Body of pancreas (tissue), 4 donors: ENCODE measurements around the gene NPHP4. TPM values are rescaled to one million over a fixed set of nuclear protein-coding genes. Genes with fewer than 3 reads are reported as not detected.

Experiments
- ATAC-seq: fragments of 150-250 bp; one replicate; pipeline ENCODE4 v1.9.1; 2016
- DNase-seq, 4 donors: peaks; one replicate each; pipeline ENCODE4 v3.0.0-alpha.2; 2019
- H3K27ac ChIP-seq, 4 donors: fragments of 200-600 bp; sonication (generic); 1 replicate in 3 of 4; 2 replicates in 1 of 4; pipeline versions ENCODE4 v1.5.1 to v1.6.1; 2016 to 2019; ENCODE audit warnings: mild to moderate bottlenecking in 1 of 4, mixed read lengths in 1 of 4, moderate library complexity in 1 of 4
- H3K27me3 ChIP-seq, 2 donors: fragments of 200-600 bp; sonication (generic); one replicate each; pipeline ENCODE4 v1.6.0; 2016; ENCODE audit warnings: mild to moderate bottlenecking in 1 of 2
- H3K36me3 ChIP-seq, 2 donors: fragments of 200-600 bp; sonication (generic); replicated peaks in 1 of 2; 2 replicates each; pipeline ENCODE4 v1.5.1; 2016; ENCODE audit warnings: low read depth in 2 of 2; ENCODE audit not compliant: insufficient read depth in 1 of 2
- H3K4me1 ChIP-seq: fragments of 200-600 bp; sonication (generic); one replicate; pipeline ENCODE4 v1.6.0; 2016
- H3K4me3 ChIP-seq, 2 donors: fragments of 200-600 bp; sonication (generic); 1 replicate in 1 of 2; 2 replicates in 1 of 2; pipeline ENCODE4 v1.5.1; 2016 to 2019
- H3K9me3 ChIP-seq, 3 donors: fragments of 200-600 bp; sonication (generic); 1 replicate in 2 of 3; 2 replicates in 1 of 3; pipeline ENCODE4 v1.5.1; 2016
- CTCF ChIP-seq, 7 experiments: fragments of 450-650 bp in 4 of 7; fragments of 200-600 bp in 3 of 7; sonication (generic) in 3 of 7; IDR thresholded peaks; one replicate each; pipeline ENCODE4 v1.5.1; 2016 to 2019; ENCODE audit warnings: antibody characterized with exemption in 7 of 7
- POLR2A ChIP-seq, 3 donors: fragments of 450-650 bp; IDR thresholded peaks; one replicate each; pipeline ENCODE4 v1.6.1; 2016; ENCODE audit warnings: antibody characterized with exemption in 3 of 3, mild to moderate bottlenecking in 2 of 3
- WGBS, 2 donors: methylation state at CpG; one replicate each; pipeline ENCODE4 v1.1.5; 2017; 5-methylcytosine and 5-hydroxymethylcytosine counted together
- intact Hi-C: fragments of 100-400 bp; cut with DNase I; formaldehyde crosslinking; loops from one replicate; pipeline ENCODE4 v1.15.1; 2023
- total RNA-seq, 2 donors: library from RNA; depleted of rRNA; stranded (reverse); fragments of >200 nt; gene quantifications; one replicate each; pipeline ENCODE4 v1.1.0, GENCODE V29; 2016

The NPHP4 gene
- total RNA-seq, 2 donors from 2014 or later, result 10.4 to 48.5 TPM

GRCh38 chr1:5954964-5955363 lies 37.3 kb downstream of the NPHP4 start:
- DNase-seq, result no peak
- WGBS, 2 donors, result 84 to 88% methylated on average over 5 of the region's 5 CpGs

GRCh38 chr1:5953386-5953785 lies 38.8 kb downstream of the NPHP4 start:
- no peak for TF ChIP-seq CTCF (IDR thresholded peaks at IDR 0.05)
- no peak for TF ChIP-seq POLR2A (IDR thresholded peaks at IDR 0.05)
- no peak overlapping the region for H3K4me3 ChIP-seq
- DNase-seq (no peak), ATAC-seq (no peak)
- 91 to 98% methylated on average over 10 to 11 of the region's 11 CpGs for WGBS, 2 donors
- no peaks in the 10 kb centered on the region for H3K27me3 ChIP-seq
- H3K4me1 ChIP-seq, result no peaks in the 10 kb centered on the region
- no peaks in the 10 kb centered on the region for H3K9me3 ChIP-seq
- no peaks in the 10 kb centered on the region for H3K36me3 ChIP-seq
- no peak overlapping the region for H3K27ac ChIP-seq
- intact Hi-C loops, result no loop called here

More at GRCh38 chr1:5954964-5955363, 37.3 kb downstream of the NPHP4 start:
- H3K36me3 ChIP-seq, result no peaks in the 10 kb centered on the region
- ATAC-seq, result no peak
- no peaks in the 10 kb centered on the region for H3K4me1 ChIP-seq
- no peak for TF ChIP-seq CTCF (IDR thresholded peaks at IDR 0.05)
- no peaks in the 10 kb centered on the region for H3K27me3 ChIP-seq
- H3K4me3 ChIP-seq, result no peak overlapping the region
- H3K27ac ChIP-seq, result no peak overlapping the region
- intact Hi-C loops, result no loop called here
- H3K9me3 ChIP-seq, result no peaks in the 10 kb centered on the region

- WGBS, 2 donors, result 91 to 97% methylated on average over 8 to 19 of the region's 19 CpGs
- H3K9me3 ChIP-seq, result no peaks in the 10 kb centered on the region
- H3K27me3 ChIP-seq, result no peaks in the 10 kb centered on the region
- TF ChIP-seq POLR2A (IDR thresholded peaks at IDR 0.05) (no peak), CTCF (IDR thresholded peaks at IDR 0.05) (no peak)
- no peak for DNase-seq
- peaks cover 0 to 2% of the 10 kb centered on the region in 2 donors for H3K36me3 ChIP-seq
- H3K27ac ChIP-seq, result no peak overlapping the region
- intact Hi-C loops, result no loop called here
- no peaks in the 10 kb centered on the region for H3K4me1 ChIP-seq
- ATAC-seq, result no peak
- H3K4me3 ChIP-seq, result no peak overlapping the region
Measured at GRCh38 chr1:5951846-5952410, 40.3 kb downstream of the NPHP4 start.

- H3K9me3 ChIP-seq, result no peaks in the 10 kb centered on the region
- H3K27ac ChIP-seq, result no peak overlapping the region
- DNase-seq (no peak), ATAC-seq (no peak)
- H3K4me1 ChIP-seq, result no peaks in the 10 kb centered on the region
- 95 to 97% methylated on average over 24 of the region's 24 CpGs for WGBS, 2 donors
- TF ChIP-seq POLR2A (IDR thresholded peaks at IDR 0.05), result no peak
- TF ChIP-seq CTCF (IDR thresholded peaks at IDR 0.05), result no peak
- no peak overlapping the region for H3K4me3 ChIP-seq
- H3K36me3 ChIP-seq, result peaks cover 0 to 4% of the 10 kb centered on the region in 2 donors
- H3K27me3 ChIP-seq, result no peaks in the 10 kb centered on the region
- intact Hi-C loops, result no loop called here
Measured at GRCh38 chr1:5950994-5951785, 41.0 kb downstream of the NPHP4 start.
